A673 (cell line): ENCODE measurements around the gene FSHB.

Experiments used
- CTCF ChIP-seq: fragments of 300-800, 200-600 bp; sonication (generic); conservative IDR thresholded peaks from 2 replicates; pipeline ENCODE4 v1.5.1; 2017; ENCODE audit warnings: low read depth, mild to moderate bottlenecking, antibody characterized with exemption, low read length, moderate library complexity, mixed read lengths
- EZH2 ChIP-seq: fragments of 200-600 bp; sonication (generic); IDR thresholded peaks from 2 replicates; pipeline ENCODE4 v1.6.1; 2017; ENCODE audit warnings: borderline replicate concordance, low read depth, mild to moderate bottlenecking, mixed read lengths, antibody characterized with exemption, low read length; ENCODE audit not compliant: poor library complexity, severe bottlenecking

- TF ChIP-seq CTCF (no peak), EZH2 (no peak)
Measured at GRCh38 chr11:30245621-30246020, 14.8 kb downstream of the FSHB start.
